ENCODE data around the gene SHISA8. TPM values are rescaled to one million over a fixed set of nuclear protein-coding genes. Genes with fewer than 3 reads are reported as not detected.

The SHISA8 gene
- total RNA-seq, 2 experiments from 2014 or later = 1.7 to 1.8 TPM

Small RNA genes within 50 kb of the gene (microRNA-seq; reads per million reads assigned to microRNA genes)
- gene MIR33A (ENCODE audit: borderline microRNAs expressed, borderline replicate concordance) = 212 reads per million, percentile 69 among the genes with 10 or more reads in this experiment

Other genes starting within 250 kb of the SHISA8 start
- 100 to 1,000 TPM; 265 to 277 TPM for gene SNU13, start 226.2 kb downstream of the SHISA8 start, total RNA-seq
- 10 to 100 TPM; 28.4 to 28.8 TPM for gene MEI1, start 215.6 kb downstream of the SHISA8 start, total RNA-seq
- gene CCDC134, start 114.4 kb downstream of the SHISA8 start, total RNA-seq = 10 to 100 TPM; 17.0 to 19.3 TPM
- 100 to 1,000 TPM; 143 to 147 TPM for gene SREBF2, start 82.0 kb downstream of the SHISA8 start, total RNA-seq
- gene TNFRSF13C, start 11.7 kb upstream of the SHISA8 start, total RNA-seq = 1 to 10 TPM; 3.2 to 3.8 TPM
- 100 to 1,000 TPM in 1 of 2 experiments, 10 to 100 TPM in 1; 95.4 to 110 TPM for gene CENPM, start 32.1 kb upstream of the SHISA8 start, total RNA-seq
- 1 to 10 TPM; 1.0 to 1.5 TPM for gene SEPTIN3, start 54.4 kb upstream of the SHISA8 start, total RNA-seq
- gene WBP2NL, start 83.7 kb upstream of the SHISA8 start, total RNA-seq = under 1 TPM; 0.50 to 0.74 TPM
- 10 to 100 TPM; 14.6 to 15.9 TPM for gene NAGA, start 155.7 kb upstream of the SHISA8 start, total RNA-seq
- under 1 TPM; 0.74 to 0.86 TPM for gene PHETA2, start 159.2 kb upstream of the SHISA8 start, total RNA-seq
- 10 to 100 TPM; 50.2 to 56.2 TPM for gene SMDT1, start 164.6 kb upstream of the SHISA8 start, total RNA-seq
- 100 to 1,000 TPM; 122 to 126 TPM for gene NDUFA6, start 175.7 kb upstream of the SHISA8 start, total RNA-seq
- gene CYP2D6, start 215.7 kb upstream of the SHISA8 start, total RNA-seq = 1 to 10 TPM in 1 of 2 experiments, under 1 TPM in 1; 0.89 to 1.4 TPM